NCI-H69 (cell line): ENCODE measurements around the gene COL27A1.
A peak's percentile ranks its signal among the peaks of the same experiment; 100 is the strongest.

Source experiments
- DNase-seq: peaks from one replicate; lab custom pipeline; 2025; lab: John Stamatoyannopoulos, UW

COL27A1 gene

GRCh38 chr9:114287763-114288192 is 132.4 kb downstream of the COL27A1 start:
- no peak for DNase-seq

GRCh38 chr9:114288193-114289091 is 133.1 kb downstream of the COL27A1 start:
- DNase-seq: peak; percentile 53

- no peak for DNase-seq
These were observed 133.8 kb downstream of the COL27A1 start for GRCh38 chr9:114289106-114289505.

GRCh38 chr9:114289571-114290481 is 134.5 kb downstream of the COL27A1 start:
- DNase-seq: peak; percentile 81

- DNase-seq: no peak
These were observed 135.2 kb downstream of the COL27A1 start for GRCh38 chr9:114290561-114290986.

- peak; percentile 63 for DNase-seq
These were observed 135.7 kb downstream of the COL27A1 start for GRCh38 chr9:114291064-114291474.

GRCh38 chr9:114291886-114292590 is 136.7 kb downstream of the COL27A1 start:
- DNase-seq: no peak

GRCh38 chr9:114294664-114295063 is 139.3 kb downstream of the COL27A1 start:
- DNase-seq: no peak

GRCh38 chr9:114296338-114296737 is 141.0 kb downstream of the COL27A1 start:
- no peak for DNase-seq

- no peak for DNase-seq
These were observed 144.2 kb downstream of the COL27A1 start for GRCh38 chr9:114299286-114300152.

- no peak for DNase-seq
These were observed 145.0 kb downstream of the COL27A1 start for GRCh38 chr9:114300153-114300845.

GRCh38 chr9:114300846-114301797 is 145.8 kb downstream of the COL27A1 start:
- no peak for DNase-seq

GRCh38 chr9:114301798-114302565 is 146.6 kb downstream of the COL27A1 start:
- DNase-seq: no peak

GRCh38 chr9:114302727-114303126 is 147.4 kb downstream of the COL27A1 start:
- no peak for DNase-seq

GRCh38 chr9:114303571-114303970 is 148.2 kb downstream of the COL27A1 start:
- no peak for DNase-seq

- peak; percentile 14 for DNase-seq
These were observed 148.6 kb downstream of the COL27A1 start for GRCh38 chr9:114303977-114304376.

GRCh38 chr9:114304416-114305188 is 149.3 kb downstream of the COL27A1 start:
- no peak for DNase-seq

- DNase-seq: no peak
These were observed 152.5 kb downstream of the COL27A1 start for GRCh38 chr9:114307899-114308267.
